Left lung (tissue), 10 donors: ENCODE data around the gene GALNT2. TPM values are rescaled to one million over a fixed set of nuclear protein-coding genes. Genes with fewer than 3 reads are reported as not detected.

Experiments used
- ATAC-seq: fragments of 200-7000 bp; cut with Tn5 transposase; one replicate; pipeline ENCODE4 v1.9.1; 2020; ENCODE audit warnings: moderate library complexity
- DNase-seq, 4 donors: peaks; one replicate each; pipeline ENCODE4 v3.0.0-alpha.2; 2013 to 2020
- H3K27ac ChIP-seq, 2 donors: fragments of 200-600 bp; sonication (generic) in 1 of 2; one replicate each; pipeline versions ENCODE4 v1.5.0 to v1.8.0; 2020 to 2021
- H3K27me3 ChIP-seq, 2 donors: fragments of 200-600 bp; sonication (generic) in 1 of 2; one replicate each; pipeline versions ENCODE4 v1.5.0 to v1.8.0; 2020 to 2021
- H3K36me3 ChIP-seq, 2 donors: fragments of 200-600 bp; sonication (generic) in 1 of 2; one replicate each; pipeline versions ENCODE4 v1.5.0 to v1.8.0; 2020 to 2021
- H3K4me1 ChIP-seq, 2 donors: fragments of 200-600 bp; one replicate each; pipeline ENCODE4 v1.8.0; 2021
- H3K4me3 ChIP-seq, 2 donors: fragments of 200-600 bp; sonication (generic) in 1 of 2; one replicate each; pipeline versions ENCODE4 v1.5.0 to v1.8.0; 2020 to 2021; ENCODE audit warnings: mild to moderate bottlenecking in 1 of 2
- H3K9me3 ChIP-seq, 2 donors: fragments of 200-600 bp; sonication (generic) in 1 of 2; one replicate each; pipeline versions ENCODE4 v1.5.0 to v1.8.0; 2020 to 2021
- CTCF ChIP-seq, 2 donors: fragments of 200-600 bp; sonication (generic) in 1 of 2; IDR thresholded peaks; one replicate each; pipeline versions ENCODE4 v1.5.0 to v1.8.0; 2021; ENCODE audit warnings: antibody characterized with exemption in 2 of 2
- intact Hi-C, 2 donors: fragments of 100-400 bp; cut with DNase I; formaldehyde crosslinking; loops; one replicate each; pipeline versions ENCODE4 v1.11.2 to v1.14.2; 2022
- polyA plus RNA-seq, 6 donors: library from polyadenylated mRNA; unstranded; fragments of 120-200 nt; gene quantifications; one replicate each; pipeline ENCODE4 v1.2.1, GENCODE V29; 2013; ENCODE audit not compliant: insufficient read length in 6 of 6
- total RNA-seq, 2 donors: library from RNA; stranded (reverse); fragmentation: NEBNext Ultra II Directional; extraction: Animal tissue kit (Norgen Biotek cat#: 25700); gene quantifications; one replicate each; pipeline ENCODE4 v1.2.1, GENCODE V29; 2021
- donor health status: DM: no; HTN: yes; CAD: no.
- donor health status: DM: no; HTN: no; CAD: no.

Gene GALNT2
- total and polyA plus RNA-seq, 8 donors, result 27.6 to 114 (median 40.0) TPM

- Histone ChIP-seq H3K4me3 (no peak overlapping the region), H3K9me3 (no peaks in the 10 kb centered on the region), H3K27ac (no peak overlapping the region), H3K4me1 (no peaks in the 10 kb centered on the region), H3K36me3 (no peaks in the 10 kb centered on the region), H3K27me3 (no peaks in the 10 kb centered on the region)
- ATAC-seq (no peak), DNase-seq (no peak)
- no peak for TF ChIP-seq CTCF (IDR thresholded peaks at IDR 0.05)
- intact Hi-C loops, result no loop called here
Measured at GRCh38 chr1:230050973-230051735, 15.9 kb upstream of the GALNT2 start.

DNA sequence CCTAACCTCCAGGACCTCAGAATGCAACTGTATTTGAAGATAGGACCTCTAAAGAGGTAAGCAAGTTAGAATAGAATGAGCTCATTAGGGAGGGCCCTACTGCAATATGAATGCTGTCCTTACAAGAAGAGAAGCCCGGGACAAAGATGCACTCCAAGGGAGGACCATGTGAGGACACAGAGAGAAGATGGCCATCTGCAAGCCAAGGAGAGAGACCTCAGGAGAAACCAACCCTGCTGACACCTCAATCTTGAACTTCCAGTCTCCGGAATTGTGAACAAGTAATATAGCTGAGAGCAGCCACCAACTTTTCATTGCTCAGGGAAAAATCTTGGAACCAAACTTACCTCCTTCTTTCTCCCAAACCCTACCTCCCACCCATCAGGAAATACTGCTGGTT is 15.0 kb upstream of the GALNT2 start:
- no peak overlapping the region for H3K4me3 ChIP-seq
- no peak overlapping the region for H3K27ac ChIP-seq
- no peaks in the 10 kb centered on the region for H3K27me3 ChIP-seq
- no peaks in the 10 kb centered on the region for H3K4me1 ChIP-seq
- H3K36me3 ChIP-seq, result no peaks in the 10 kb centered on the region
- no peaks in the 10 kb centered on the region for H3K9me3 ChIP-seq
- no peak for TF ChIP-seq CTCF (IDR thresholded peaks at IDR 0.05)
- no peak for ATAC-seq
- no peak for DNase-seq
- intact Hi-C loops, result no loop called here

- TF ChIP-seq CTCF (IDR thresholded peaks at IDR 0.05), result no peak
- H3K27ac ChIP-seq, result no peak overlapping the region
- ATAC-seq (no peak), DNase-seq (no peak)
- H3K36me3 ChIP-seq, result no peaks in the 10 kb centered on the region
- H3K27me3 ChIP-seq, result no peaks in the 10 kb centered on the region
- no peaks in the 10 kb centered on the region for H3K9me3 ChIP-seq
- intact Hi-C loops, result no loop called here
- no peaks in the 10 kb centered on the region for H3K4me1 ChIP-seq
- no peak overlapping the region for H3K4me3 ChIP-seq
Measured at GRCh38 chr1:230052665-230053064, 14.4 kb upstream of the GALNT2 start.

DNA sequence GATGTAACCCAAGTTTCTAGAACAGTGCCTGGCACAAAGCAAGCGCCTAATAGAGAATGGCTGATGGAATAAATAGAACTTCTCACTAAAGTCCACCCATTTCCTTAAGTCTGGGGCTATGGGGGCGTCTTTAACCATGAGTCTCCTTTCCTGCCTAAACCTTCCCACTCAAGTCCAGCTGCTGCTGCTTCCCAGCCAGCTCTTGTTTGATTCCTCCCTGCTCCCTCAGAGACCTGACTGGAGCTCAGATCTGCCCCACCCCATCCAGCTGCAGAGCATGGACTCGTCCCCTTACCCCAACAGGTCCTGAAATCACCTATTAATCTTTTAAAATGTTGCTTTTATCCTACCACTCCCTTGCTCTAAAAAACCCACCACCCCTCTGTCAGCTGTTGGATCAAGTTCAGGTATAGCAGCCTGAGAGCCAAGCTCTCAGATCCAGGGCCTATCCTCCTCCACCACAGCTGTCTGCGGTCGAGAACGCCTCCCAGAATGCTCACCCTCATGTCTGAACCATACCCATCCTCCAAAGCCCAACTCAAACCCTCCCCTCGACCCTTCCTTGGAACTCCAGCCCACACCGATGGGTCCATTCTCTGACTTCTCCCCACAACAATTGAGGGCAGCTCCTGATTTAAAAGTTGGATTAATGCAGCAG is 12.8 kb upstream of the GALNT2 start:
- Histone ChIP-seq H3K27ac (no peak overlapping the region), H3K4me1 (no peaks in the 10 kb centered on the region), H3K9me3 (no peaks in the 10 kb centered on the region), H3K4me3 (no peak overlapping the region), H3K36me3 (no peaks in the 10 kb centered on the region), H3K27me3 (no peaks in the 10 kb centered on the region)
- TF ChIP-seq CTCF (IDR thresholded peaks at IDR 0.05), result no peak
- ATAC-seq (no peak), DNase-seq (no peak)
- intact Hi-C loops, result no loop called here

DNA sequence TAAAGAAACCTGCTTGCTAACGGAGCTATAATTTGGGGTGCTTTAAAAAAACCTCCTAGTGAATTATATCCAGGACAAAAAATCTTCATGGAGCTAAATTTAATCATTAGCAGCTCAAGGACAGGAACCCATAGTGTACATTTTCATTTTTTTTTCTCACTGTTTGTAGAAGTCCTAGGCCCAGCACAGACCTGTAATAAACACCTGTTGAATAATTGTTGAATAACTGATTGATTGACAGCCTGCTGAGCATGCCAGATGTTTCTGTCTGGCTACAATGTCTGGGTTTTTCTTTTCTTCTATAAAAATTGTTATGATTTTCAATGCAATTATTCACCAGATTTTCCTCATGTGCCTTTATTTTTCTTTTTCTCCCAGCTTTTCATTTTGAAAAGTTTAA is 10.9 kb upstream of the GALNT2 start:
- DNase-seq (no peak), ATAC-seq (no peak)
- no peak for TF ChIP-seq CTCF (IDR thresholded peaks at IDR 0.05)
- intact Hi-C loops, result no loop called here
- H3K27me3 ChIP-seq, result no peaks in the 10 kb centered on the region
- no peaks in the 10 kb centered on the region for H3K4me1 ChIP-seq
- no peaks in the 10 kb centered on the region for H3K9me3 ChIP-seq
- no peak overlapping the region for H3K4me3 ChIP-seq
- no peak overlapping the region for H3K27ac ChIP-seq
- H3K36me3 ChIP-seq, result no peaks in the 10 kb centered on the region
